Measurements from ENCODE around the gene SYNDIG1. TPM values are rescaled to one million over a fixed set of nuclear protein-coding genes. Genes with fewer than 3 reads are reported as not detected.

Gene SYNDIG1
- total RNA-seq, 1 experiment from 2014 or later, result not detected

DNA sequence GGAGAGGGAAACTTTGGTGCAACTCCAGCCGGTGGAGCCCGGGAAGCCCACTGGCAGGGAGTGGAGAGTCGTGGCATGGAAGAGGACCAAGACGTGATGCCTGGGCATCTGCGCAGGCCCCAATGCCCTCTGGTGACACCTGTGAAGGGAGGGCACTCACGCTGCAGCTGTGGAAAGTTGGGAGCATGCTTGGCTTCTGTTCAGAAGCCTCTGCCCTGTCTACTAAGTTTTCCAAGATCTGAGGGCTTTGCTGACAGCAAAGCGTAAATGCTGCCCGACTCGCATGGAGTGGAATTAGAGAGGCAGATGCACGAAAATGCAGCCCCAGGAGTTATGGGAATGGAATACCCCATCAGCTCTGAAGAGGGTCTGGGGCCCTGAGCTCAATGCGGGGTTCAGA lies 75.7 kb downstream of the SYNDIG1 start:
- Mint-ChIP-seq H3K36me3 (ENCODE audit: insufficient read depth, unreplicated experiment) (no peaks in the 10 kb centered on the region), H3K9me3 (ENCODE audit: unreplicated experiment) (no peaks in the 10 kb centered on the region), H3K27me3 (ENCODE audit: insufficient read depth, unreplicated experiment) (peaks cover 31% of the 10 kb centered on the region), H3K27ac (ENCODE audit: unreplicated experiment) (no peak overlapping the region), H3K4me3 (ENCODE audit: unreplicated experiment) (no peak overlapping the region), H3K4me1 (ENCODE audit: low read depth, unreplicated experiment) (no peaks in the 10 kb centered on the region)
- Histone ChIP-seq H3K4me1 (no peaks in the 10 kb centered on the region), H3K36me3 (ENCODE audit: control insufficient read depth, insufficient read depth, low read length) (no peaks in the 10 kb centered on the region), H3K9me3 (peaks cover 5% of the 10 kb centered on the region; the same call in 1 of the 2 replicates), H3K27me3 (replicated peaks; ENCODE audit: control insufficient read depth, insufficient read depth, low read length) (no peaks in the 10 kb centered on the region; the same call in 1 of the 2 replicates), H3K4me3 (ENCODE audit: low read depth, low read length) (no peak overlapping the region)
- no TSS peak for BruUV-seq (replicated peaks)
- intact Hi-C loops (cut with micrococcal nuclease; ENCODE audit: unreplicated experiment), result no loop called here
- CTCF ChIA-PET, result no interaction called here
- TF ChIP-seq, protein P1, sequence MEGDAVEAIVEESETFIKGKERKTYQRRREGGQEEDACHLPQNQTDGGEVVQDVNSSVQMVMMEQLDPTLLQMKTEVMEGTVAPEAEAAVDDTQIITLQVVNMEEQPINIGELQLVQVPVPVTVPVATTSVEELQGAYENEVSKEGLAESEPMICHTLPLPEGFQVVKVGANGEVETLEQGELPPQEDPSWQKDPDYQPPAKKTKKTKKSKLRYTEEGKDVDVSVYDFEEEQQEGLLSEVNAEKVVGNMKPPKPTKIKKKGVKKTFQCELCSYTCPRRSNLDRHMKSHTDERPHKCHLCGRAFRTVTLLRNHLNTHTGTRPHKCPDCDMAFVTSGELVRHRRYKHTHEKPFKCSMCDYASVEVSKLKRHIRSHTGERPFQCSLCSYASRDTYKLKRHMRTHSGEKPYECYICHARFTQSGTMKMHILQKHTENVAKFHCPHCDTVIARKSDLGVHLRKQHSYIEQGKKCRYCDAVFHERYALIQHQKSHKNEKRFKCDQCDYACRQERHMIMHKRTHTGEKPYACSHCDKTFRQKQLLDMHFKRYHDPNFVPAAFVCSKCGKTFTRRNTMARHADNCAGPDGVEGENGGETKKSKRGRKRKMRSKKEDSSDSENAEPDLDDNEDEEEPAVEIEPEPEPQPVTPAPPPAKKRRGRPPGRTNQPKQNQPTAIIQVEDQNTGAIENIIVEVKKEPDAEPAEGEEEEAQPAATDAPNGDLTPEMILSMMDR (IDR thresholded peaks at IDR 0.05; ENCODE audit: insufficient read depth in 1 of 2, low read depth in 1 of 2, low read length in 1 of 2, severe bottlenecking in 1 of 2, unreplicated experiment in 1 of 2), result no peak
- DNase-seq, result no peak
- POLR2A ChIA-PET, result no interaction called here

DNA sequence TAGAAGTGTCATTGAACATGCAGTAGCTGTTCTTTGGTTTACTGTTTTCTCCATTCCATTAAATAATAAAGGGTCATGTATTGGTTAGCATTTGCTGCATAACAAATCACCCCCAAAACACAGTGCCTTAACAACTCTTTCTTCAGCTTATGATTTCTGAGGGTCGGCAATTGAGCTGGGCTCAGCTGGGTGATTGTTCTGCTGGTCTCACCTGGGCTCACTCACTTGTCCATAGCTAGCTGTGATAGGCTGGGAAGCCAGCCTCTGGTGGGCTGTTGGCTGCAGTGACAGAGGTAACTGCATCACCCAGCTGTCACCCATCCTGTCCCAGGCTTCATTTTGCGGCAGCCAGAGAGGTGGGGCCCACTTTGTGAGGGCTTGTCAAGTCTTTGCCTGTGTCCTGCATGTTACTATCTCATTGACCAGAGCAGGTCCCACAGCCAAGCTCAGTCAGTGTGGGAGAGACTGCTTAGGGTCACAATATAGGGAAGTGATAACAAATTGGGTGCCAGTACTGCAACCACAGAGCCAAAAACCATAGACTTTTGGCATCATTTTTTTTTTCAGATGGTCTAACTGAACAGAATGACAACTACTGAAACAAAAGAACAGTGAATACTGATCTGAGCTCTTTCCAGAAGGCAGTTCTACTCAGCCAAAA lies 76.9 kb downstream of the SYNDIG1 start:
- Histone ChIP-seq H3K27me3 (replicated peaks; ENCODE audit: control insufficient read depth, insufficient read depth, low read length) (no peaks in the 10 kb centered on the region; the same call in 1 of the 2 replicates), H3K9me3 (peaks cover 5% of the 10 kb centered on the region; the same call in 1 of the 2 replicates), H3K36me3 (ENCODE audit: control insufficient read depth, insufficient read depth, low read length) (no peaks in the 10 kb centered on the region), H3K4me1 (no peaks in the 10 kb centered on the region), H3K4me3 (ENCODE audit: low read depth, low read length) (no peak overlapping the region)
- intact Hi-C loops (cut with micrococcal nuclease; ENCODE audit: unreplicated experiment), result no loop called here
- POLR2A ChIA-PET, result no interaction called here
- CTCF ChIA-PET, result no interaction called here
- no peaks in the 10 kb centered on the region for H3K9me3 Mint-ChIP-seq (ENCODE audit: unreplicated experiment)
- H3K27me3 Mint-ChIP-seq (ENCODE audit: insufficient read depth, unreplicated experiment), result peaks cover 28% of the 10 kb centered on the region
- H3K27ac Mint-ChIP-seq (ENCODE audit: unreplicated experiment), result no peak overlapping the region
- no peaks in the 10 kb centered on the region for H3K4me1 Mint-ChIP-seq (ENCODE audit: low read depth, unreplicated experiment)
- H3K4me3 Mint-ChIP-seq (ENCODE audit: unreplicated experiment), result no peak overlapping the region
- TF ChIP-seq, protein P1 (IDR thresholded peaks at IDR 0.05; ENCODE audit: insufficient read depth in 1 of 2, low read depth in 1 of 2, low read length in 1 of 2, severe bottlenecking in 1 of 2, unreplicated experiment in 1 of 2), result no peak
- no peak for DNase-seq
- BruUV-seq (replicated peaks), result no TSS peak
- H3K36me3 Mint-ChIP-seq (ENCODE audit: insufficient read depth, unreplicated experiment), result no peaks in the 10 kb centered on the region

DNA sequence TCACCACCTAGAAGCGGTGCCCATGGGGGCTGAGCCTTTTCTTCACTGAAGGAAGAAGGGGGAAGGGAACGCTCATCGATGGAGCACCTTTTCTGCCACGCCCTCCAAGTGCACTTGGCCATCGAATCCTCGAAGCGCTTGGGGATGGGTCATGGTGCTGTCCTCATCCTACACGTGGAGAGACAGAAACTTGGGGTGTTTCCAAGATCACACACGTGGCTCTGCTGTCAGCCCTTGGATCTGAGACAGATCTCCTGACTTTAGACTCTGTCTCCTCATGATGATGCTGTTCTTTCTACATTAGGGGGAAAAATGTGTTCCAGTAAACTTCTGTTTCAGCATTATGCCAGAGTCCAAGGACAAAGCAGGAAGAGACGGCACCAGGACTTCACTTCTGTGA lies 78.5 kb downstream of the SYNDIG1 start:
- no peaks in the 10 kb centered on the region for H3K4me1 ChIP-seq
- TF ChIP-seq, protein P1 (IDR thresholded peaks at IDR 0.05; ENCODE audit: insufficient read depth in 1 of 2, low read depth in 1 of 2, low read length in 1 of 2, severe bottlenecking in 1 of 2, unreplicated experiment in 1 of 2), result no peak
- Mint-ChIP-seq H3K9me3 (ENCODE audit: unreplicated experiment) (no peaks in the 10 kb centered on the region), H3K4me1 (ENCODE audit: low read depth, unreplicated experiment) (no peaks in the 10 kb centered on the region), H3K36me3 (ENCODE audit: insufficient read depth, unreplicated experiment) (no peaks in the 10 kb centered on the region), H3K4me3 (ENCODE audit: unreplicated experiment) (no peak overlapping the region), H3K27me3 (ENCODE audit: insufficient read depth, unreplicated experiment) (peaks cover 23% of the 10 kb centered on the region), H3K27ac (ENCODE audit: unreplicated experiment) (no peak overlapping the region)
- H3K4me3 ChIP-seq (ENCODE audit: low read depth, low read length), result no peak overlapping the region
- H3K36me3 ChIP-seq (ENCODE audit: control insufficient read depth, insufficient read depth, low read length), result no peaks in the 10 kb centered on the region
- no TSS peak for BruUV-seq (replicated peaks)
- ChIA-PET CTCF (no interaction called here), POLR2A (no interaction called here)
- H3K27me3 ChIP-seq (replicated peaks; ENCODE audit: control insufficient read depth, insufficient read depth, low read length), result no peaks in the 10 kb centered on the region
- no peak for DNase-seq
- intact Hi-C loops (cut with micrococcal nuclease; ENCODE audit: unreplicated experiment), result no loop called here
- peaks cover 5% of the 10 kb centered on the region; the same call in 1 of the 2 replicates for H3K9me3 ChIP-seq
